Subcutaneous adipose tissue (tissue), 4 donors: ENCODE data around the gene MGAT5B. TPM values are rescaled to one million over a fixed set of nuclear protein-coding genes. Genes with fewer than 3 reads are reported as not detected.

ENCODE experiments used
- total RNA-seq, 4 donors: library from RNA; depleted of rRNA; stranded (reverse); fragments of >200 nt; gene quantifications; one replicate each; pipeline ENCODE4 v1.1.0, GENCODE V29; 2016
- TF ChIP-seq, protein P1 (sequence below): fragments of 450-650 bp; IDR thresholded peaks from one replicate; pipeline ENCODE4 v1.5.1; 2016; ENCODE audit warnings: low read depth, mild to moderate bottlenecking, control low read depth, antibody characterized with exemption, moderate library complexity

The MGAT5B gene
- total RNA-seq, 4 donors from 2014 or later: 0.19 to 0.88 TPM; not detected in 2

DNA sequence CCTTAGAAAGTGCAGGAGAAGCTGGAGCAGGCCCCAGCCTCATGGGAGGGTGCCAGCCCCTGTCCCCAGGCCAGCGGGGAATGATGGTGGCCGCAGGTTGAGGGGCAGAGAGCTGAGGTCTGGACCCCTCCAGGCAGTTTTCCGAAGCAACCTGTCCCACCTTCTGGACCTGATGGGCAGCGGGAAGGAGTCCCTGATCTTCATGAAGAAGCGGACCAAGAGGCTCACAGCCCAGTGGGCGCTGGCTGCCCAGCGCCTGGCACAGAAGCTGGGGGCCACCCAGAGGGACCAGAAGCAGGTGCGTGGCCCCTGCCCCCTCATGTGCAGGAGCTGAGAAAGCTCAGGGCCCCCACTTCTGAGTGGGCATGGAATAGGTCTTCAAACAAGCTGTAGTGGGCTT is 36.8 kb downstream of the MGAT5B start:
- TF ChIP-seq, protein P1, sequence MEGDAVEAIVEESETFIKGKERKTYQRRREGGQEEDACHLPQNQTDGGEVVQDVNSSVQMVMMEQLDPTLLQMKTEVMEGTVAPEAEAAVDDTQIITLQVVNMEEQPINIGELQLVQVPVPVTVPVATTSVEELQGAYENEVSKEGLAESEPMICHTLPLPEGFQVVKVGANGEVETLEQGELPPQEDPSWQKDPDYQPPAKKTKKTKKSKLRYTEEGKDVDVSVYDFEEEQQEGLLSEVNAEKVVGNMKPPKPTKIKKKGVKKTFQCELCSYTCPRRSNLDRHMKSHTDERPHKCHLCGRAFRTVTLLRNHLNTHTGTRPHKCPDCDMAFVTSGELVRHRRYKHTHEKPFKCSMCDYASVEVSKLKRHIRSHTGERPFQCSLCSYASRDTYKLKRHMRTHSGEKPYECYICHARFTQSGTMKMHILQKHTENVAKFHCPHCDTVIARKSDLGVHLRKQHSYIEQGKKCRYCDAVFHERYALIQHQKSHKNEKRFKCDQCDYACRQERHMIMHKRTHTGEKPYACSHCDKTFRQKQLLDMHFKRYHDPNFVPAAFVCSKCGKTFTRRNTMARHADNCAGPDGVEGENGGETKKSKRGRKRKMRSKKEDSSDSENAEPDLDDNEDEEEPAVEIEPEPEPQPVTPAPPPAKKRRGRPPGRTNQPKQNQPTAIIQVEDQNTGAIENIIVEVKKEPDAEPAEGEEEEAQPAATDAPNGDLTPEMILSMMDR: no peak

DNA sequence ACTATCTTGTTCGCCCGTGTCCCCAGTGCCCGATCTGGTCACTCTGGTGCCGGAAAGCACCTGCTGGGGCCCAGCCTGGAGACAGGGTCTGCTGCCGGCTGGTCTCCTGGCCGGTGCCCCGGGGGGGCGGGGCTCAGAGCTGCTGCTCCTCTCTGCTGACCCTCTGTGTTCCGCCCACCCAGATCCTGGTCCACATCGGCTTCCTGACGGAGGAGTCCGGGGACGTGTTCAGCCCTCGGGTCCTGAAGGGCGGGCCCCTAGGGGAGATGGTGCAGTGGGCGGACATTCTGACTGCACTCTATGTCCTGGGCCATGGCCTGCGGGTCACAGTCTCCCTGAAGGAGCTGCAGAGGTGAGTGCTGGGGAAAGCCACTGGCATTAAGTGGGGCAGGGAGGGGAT is 37.6 kb downstream of the MGAT5B start:
- TF ChIP-seq, protein P1: no peak

GRCh38 chr17:76906463-76906862 is 38.3 kb downstream of the MGAT5B start:
- TF ChIP-seq, protein P1: no peak

GRCh38 chr17:76907352-76907751 is 39.1 kb downstream of the MGAT5B start:
- TF ChIP-seq, protein P1: no peak

GRCh38 chr17:76909971-76910760 is 42.0 kb downstream of the MGAT5B start:
- TF ChIP-seq, protein P1: no peak

GRCh38 chr17:76911299-76912017 is 43.3 kb downstream of the MGAT5B start:
- TF ChIP-seq, protein P1: no peak

DNA sequence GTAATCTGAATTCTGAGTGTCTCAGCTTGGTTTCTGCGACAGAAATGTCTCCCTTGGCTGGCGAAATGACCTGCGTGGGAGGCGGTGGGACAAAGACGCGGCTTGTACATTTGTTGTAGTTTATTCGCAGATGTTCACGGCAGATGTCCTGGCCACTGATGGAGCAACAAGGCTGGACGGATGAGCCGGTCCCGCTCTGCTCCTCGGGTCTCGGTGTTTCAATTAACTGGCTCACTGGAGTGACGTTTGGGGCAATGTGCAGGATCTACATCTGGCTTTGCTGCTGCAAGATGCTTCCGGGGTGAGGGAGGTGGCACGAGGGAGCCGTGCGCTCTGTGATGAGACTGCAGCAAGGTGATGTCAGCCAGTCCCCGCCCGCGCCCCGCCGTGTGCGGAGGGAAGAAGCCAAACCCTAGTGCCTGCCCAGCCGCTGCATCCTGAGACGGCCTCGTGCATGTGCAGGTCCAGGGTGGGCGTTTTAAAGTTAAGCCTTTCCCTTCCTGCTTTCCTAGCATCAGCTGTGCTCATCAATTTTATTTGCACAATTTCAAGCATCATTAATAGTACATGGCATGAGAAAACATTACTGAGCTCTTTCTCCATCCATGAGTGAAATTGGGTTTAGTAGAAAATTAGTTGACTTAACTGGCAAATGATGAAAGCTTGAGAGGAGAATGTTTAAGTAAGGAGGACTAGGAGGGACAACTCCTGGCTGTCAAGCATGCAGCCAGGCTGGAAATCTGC is 44.4 kb downstream of the MGAT5B start:
- TF ChIP-seq, protein P1: no peak
